GM12873 (cell line): Measurements from ENCODE around the gene ITPKB.

Experiments used
- CTCF ChIP-seq: IDR thresholded peaks from 2 replicates; pipeline ENCODE4 v1.5.1; 2012; ENCODE audit warnings: low read depth, mild to moderate bottlenecking, moderate library complexity, low read length, control low read depth; ENCODE audit not compliant: insufficient read depth; ENCODE audit errors: missing control alignments

ITPKB gene

GRCh38 chr1:226648421-226648820, 90.7 kb downstream of the ITPKB start:
- TF ChIP-seq CTCF: no peak

- TF ChIP-seq CTCF: no peak
Measured at GRCh38 chr1:226647719-226648118, 91.4 kb downstream of the ITPKB start.

- no peak for TF ChIP-seq CTCF
Measured at GRCh38 chr1:226646870-226647449, 92.1 kb downstream of the ITPKB start.

GRCh38 chr1:226646026-226646869, 92.8 kb downstream of the ITPKB start:
- no peak for TF ChIP-seq CTCF

- no peak for TF ChIP-seq CTCF
Measured at GRCh38 chr1:226645279-226645976, 93.7 kb downstream of the ITPKB start.

- no peak for TF ChIP-seq CTCF
Measured at GRCh38 chr1:226644541-226645176, 94.4 kb downstream of the ITPKB start.
